ENCODE measurements around the gene STRN4.

DNA sequence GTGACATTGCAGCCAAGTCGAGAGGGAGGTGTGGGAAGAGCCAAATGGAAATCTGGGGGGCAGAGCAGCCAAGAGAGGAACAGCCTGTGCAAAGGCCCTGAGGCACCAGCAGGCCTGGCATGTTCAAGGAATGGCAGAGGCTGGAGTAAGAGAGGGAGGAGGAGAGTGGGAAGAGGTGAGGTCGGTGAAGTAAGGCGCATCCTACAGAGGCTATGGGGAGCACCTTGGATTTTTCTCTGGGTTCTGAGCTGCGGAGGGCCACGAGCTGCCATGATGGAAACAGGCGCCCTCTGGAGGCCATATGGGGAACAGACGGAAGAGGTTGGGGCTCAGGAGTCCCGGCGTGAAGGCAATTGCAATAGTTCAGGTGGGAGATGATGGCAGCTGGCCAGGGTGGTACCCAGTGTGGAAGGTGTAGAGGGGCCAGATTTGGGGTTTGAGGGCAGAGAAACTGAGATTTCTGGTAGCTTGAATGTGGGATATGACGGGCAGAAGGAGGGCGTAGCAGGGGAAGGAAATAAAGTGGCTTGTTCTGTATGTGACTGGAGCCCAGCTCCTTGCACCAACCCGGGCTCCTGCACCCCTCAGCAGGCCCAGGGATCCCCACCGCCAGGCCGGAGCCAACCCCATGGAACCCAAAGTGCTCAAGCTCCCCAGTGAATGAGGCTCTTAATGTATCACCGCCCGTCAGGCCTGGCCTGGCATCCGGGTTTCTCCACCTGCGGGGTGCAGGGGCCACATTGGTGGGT, 20.5 kb upstream of the STRN4 start:
- TF ChIP-seq, protein P1, sequence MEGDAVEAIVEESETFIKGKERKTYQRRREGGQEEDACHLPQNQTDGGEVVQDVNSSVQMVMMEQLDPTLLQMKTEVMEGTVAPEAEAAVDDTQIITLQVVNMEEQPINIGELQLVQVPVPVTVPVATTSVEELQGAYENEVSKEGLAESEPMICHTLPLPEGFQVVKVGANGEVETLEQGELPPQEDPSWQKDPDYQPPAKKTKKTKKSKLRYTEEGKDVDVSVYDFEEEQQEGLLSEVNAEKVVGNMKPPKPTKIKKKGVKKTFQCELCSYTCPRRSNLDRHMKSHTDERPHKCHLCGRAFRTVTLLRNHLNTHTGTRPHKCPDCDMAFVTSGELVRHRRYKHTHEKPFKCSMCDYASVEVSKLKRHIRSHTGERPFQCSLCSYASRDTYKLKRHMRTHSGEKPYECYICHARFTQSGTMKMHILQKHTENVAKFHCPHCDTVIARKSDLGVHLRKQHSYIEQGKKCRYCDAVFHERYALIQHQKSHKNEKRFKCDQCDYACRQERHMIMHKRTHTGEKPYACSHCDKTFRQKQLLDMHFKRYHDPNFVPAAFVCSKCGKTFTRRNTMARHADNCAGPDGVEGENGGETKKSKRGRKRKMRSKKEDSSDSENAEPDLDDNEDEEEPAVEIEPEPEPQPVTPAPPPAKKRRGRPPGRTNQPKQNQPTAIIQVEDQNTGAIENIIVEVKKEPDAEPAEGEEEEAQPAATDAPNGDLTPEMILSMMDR (IDR thresholded peaks at IDR 0.05; ENCODE audit: low read depth, low read length, missing input control), result peak; percentile 53
- no peak for TF ChIP-seq TAF1 (conservative IDR thresholded peaks at IDR 0.05)
- no peak for TF ChIP-seq RXRA (IDR thresholded peaks at IDR 0.05)
- TF ChIP-seq NR2F2 (IDR thresholded peaks at IDR 0.05), result no peak
- TF ChIP-seq, protein P2, sequence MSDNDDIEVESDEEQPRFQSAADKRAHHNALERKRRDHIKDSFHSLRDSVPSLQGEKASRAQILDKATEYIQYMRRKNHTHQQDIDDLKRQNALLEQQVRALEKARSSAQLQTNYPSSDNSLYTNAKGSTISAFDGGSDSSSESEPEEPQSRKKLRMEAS (IDR thresholded peaks at IDR 0.05), result no peak
- no peak for TF ChIP-seq HNF4A (conservative IDR thresholded peaks at IDR 0.05)
- TF ChIP-seq, protein P3, sequence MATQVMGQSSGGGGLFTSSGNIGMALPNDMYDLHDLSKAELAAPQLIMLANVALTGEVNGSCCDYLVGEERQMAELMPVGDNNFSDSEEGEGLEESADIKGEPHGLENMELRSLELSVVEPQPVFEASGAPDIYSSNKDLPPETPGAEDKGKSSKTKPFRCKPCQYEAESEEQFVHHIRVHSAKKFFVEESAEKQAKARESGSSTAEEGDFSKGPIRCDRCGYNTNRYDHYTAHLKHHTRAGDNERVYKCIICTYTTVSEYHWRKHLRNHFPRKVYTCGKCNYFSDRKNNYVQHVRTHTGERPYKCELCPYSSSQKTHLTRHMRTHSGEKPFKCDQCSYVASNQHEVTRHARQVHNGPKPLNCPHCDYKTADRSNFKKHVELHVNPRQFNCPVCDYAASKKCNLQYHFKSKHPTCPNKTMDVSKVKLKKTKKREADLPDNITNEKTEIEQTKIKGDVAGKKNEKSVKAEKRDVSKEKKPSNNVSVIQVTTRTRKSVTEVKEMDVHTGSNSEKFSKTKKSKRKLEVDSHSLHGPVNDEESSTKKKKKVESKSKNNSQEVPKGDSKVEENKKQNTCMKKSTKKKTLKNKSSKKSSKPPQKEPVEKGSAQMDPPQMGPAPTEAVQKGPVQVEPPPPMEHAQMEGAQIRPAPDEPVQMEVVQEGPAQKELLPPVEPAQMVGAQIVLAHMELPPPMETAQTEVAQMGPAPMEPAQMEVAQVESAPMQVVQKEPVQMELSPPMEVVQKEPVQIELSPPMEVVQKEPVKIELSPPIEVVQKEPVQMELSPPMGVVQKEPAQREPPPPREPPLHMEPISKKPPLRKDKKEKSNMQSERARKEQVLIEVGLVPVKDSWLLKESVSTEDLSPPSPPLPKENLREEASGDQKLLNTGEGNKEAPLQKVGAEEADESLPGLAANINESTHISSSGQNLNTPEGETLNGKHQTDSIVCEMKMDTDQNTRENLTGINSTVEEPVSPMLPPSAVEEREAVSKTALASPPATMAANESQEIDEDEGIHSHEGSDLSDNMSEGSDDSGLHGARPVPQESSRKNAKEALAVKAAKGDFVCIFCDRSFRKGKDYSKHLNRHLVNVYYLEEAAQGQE (IDR thresholded peaks at IDR 0.05), result no peak
- no peak for TF ChIP-seq JUND (IDR thresholded peaks at IDR 0.05)
- TF ChIP-seq EGR1 (IDR thresholded peaks at IDR 0.05; ENCODE audit: low read depth in 2 of 2), result no peak
- peak; percentile 25 to 66 for TF ChIP-seq RAD21 (IDR thresholded peaks at IDR 0.05)
- TF ChIP-seq, protein P4, sequence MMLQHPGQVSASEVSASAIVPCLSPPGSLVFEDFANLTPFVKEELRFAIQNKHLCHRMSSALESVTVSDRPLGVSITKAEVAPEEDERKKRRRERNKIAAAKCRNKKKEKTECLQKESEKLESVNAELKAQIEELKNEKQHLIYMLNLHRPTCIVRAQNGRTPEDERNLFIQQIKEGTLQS (IDR thresholded peaks at IDR 0.05), result no peak
- no peak for TF ChIP-seq FOXA1 (IDR thresholded peaks at IDR 0.05)
- no peak for TF ChIP-seq GABPA (IDR thresholded peaks at IDR 0.05 in 1 of 2, conservative IDR thresholded peaks at IDR 0.05 in 1 of 2)

Data from liver (tissue), 3 donors.